Upper lobe of left lung (tissue), 6 donors: ENCODE measurements around the gene TRPV3. TPM values are rescaled to one million over a fixed set of nuclear protein-coding genes. Genes with fewer than 3 reads are reported as not detected.

Experiments
- ATAC-seq, 2 donors: fragments of 200-7000 bp; cut with Tn5 transposase; one replicate each; pipeline ENCODE4 v1.9.1; 2022; ENCODE audit warnings: mild to moderate bottlenecking in 2 of 2, moderate library complexity in 2 of 2; ENCODE audit not compliant: low FRiP score in 2 of 2
- DNase-seq, 2 donors: peaks; one replicate each; pipeline ENCODE4 v3.0.0-alpha.2; 2019 to 2020
- H3K27ac ChIP-seq, 4 donors: fragments of 200-600 bp; sonication (generic); one replicate each; pipeline ENCODE4 v1.5.1; 2016 to 2019
- H3K27me3 ChIP-seq, 4 donors: fragments of 200-600 bp; sonication (generic); one replicate each; pipeline ENCODE4 v1.5.1; 2017 to 2019
- H3K36me3 ChIP-seq, 4 donors: fragments of 200-600 bp; sonication (generic); one replicate each; pipeline ENCODE4 v1.5.1; 2016 to 2019
- H3K4me1 ChIP-seq, 4 donors: fragments of 200-600 bp; sonication (generic); one replicate each; pipeline ENCODE4 v1.5.1; 2018 to 2019
- H3K4me3 ChIP-seq, 4 donors: fragments of 200-600 bp; sonication (generic); one replicate each; pipeline ENCODE4 v1.5.1; 2017 to 2019; ENCODE audit warnings: mild to moderate bottlenecking in 2 of 4, moderate library complexity in 1 of 4
- H3K9me3 ChIP-seq, 4 donors: fragments of 200-600 bp; sonication (generic); one replicate each; pipeline ENCODE4 v1.5.1; 2018 to 2019
- CTCF ChIP-seq, 6 experiments: fragments of 450-650 bp in 4 of 6; fragments of 200-600 bp in 2 of 6; sonication (generic) in 2 of 6; IDR thresholded peaks; one replicate each; pipeline ENCODE4 v1.5.1; 2016 to 2019; ENCODE audit warnings: antibody characterized with exemption in 6 of 6
- EP300 ChIP-seq, 4 donors: sonication (generic); formaldehyde crosslinking; IDR thresholded peaks; one replicate each; pipeline ENCODE4 v1.5.1; 2017; ENCODE audit warnings: antibody characterized with exemption in 4 of 4, control low read depth in 2 of 4
- POLR2A ChIP-seq, 4 donors: fragments of 450-650 bp; IDR thresholded peaks; one replicate each; pipeline ENCODE4 v1.5.1; 2016 to 2017; ENCODE audit warnings: antibody characterized with exemption in 4 of 4, mild to moderate bottlenecking in 2 of 4
- POLR2AphosphoS5 ChIP-seq, 2 donors: sonication (generic); formaldehyde crosslinking; IDR thresholded peaks; one replicate each; pipeline ENCODE4 v1.5.1; 2017; ENCODE audit warnings: antibody characterized with exemption in 2 of 2
- WGBS, 2 donors: methylation state at CpG; one replicate each; pipeline ENCODE4 v1.1.5; 2017 to 2018; 5-methylcytosine and 5-hydroxymethylcytosine counted together
- total RNA-seq, 6 donors: library from RNA; depleted of rRNA in 4 of 6; stranded (reverse); fragments of >200 nt in 4 of 6; gene quantifications; one replicate each; pipeline versions ENCODE4 v1.1.0 to v1.2.1, GENCODE V29; 2016 to 2021
- donor health status: DM: no; HTN: no; CAD: no; lungs with moderate emphysema.
- donor health status: DM: no; HTN: yes; CAD: no; lungs with severe emphysema.

The TRPV3 gene
- total RNA-seq, 6 donors from 2014 or later: under 0.01 to 0.84 (median 0.28) TPM

DNA sequence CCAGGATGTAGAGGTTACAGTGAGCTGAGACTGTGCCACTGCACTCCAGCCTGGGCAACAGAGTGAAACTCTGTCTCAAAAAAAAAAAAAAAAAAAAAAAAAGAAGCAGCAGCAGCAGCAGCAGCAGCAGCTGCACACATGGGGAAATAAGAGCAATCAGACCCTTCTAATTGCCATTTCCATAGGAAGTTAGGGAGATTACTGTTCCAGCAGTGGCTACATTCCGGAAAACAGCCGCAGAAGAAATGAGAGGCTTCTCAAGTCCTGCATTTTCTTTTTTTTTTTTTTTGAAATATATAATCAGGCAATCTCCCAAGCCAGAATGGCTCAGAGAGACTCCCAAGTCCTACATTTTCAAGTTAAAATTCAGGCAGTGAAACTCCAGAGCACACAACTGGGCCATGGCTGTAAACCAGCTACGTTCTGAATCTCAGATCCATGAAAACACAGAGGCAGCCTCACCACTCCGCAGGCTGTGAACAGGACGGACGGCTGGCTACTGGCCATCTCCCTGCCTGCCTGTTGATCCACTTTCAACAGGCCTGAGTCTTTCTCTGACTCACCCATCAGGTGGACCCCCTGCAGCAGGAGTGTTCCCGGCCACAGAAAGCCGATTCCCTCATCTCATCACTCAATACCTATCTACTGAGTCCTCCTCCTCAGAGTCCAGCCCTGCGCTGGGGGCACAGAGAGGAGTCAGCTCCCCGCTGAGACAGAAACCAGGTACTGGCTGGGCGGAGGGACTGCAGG, 36.6 kb upstream of the TRPV3 start:
- DNase-seq (no peak), ATAC-seq (no peak)
- H3K4me1 ChIP-seq: no peaks in the 10 kb centered on the region
- peaks cover 0 to 27% (median 16%) of the 10 kb centered on the region in 4 donors for H3K36me3 ChIP-seq
- no peak overlapping the region for H3K4me3 ChIP-seq
- H3K9me3 ChIP-seq: no peaks in the 10 kb centered on the region
- TF ChIP-seq POLR2AphosphoS5 (IDR thresholded peaks at IDR 0.05): no peak
- no peak for TF ChIP-seq CTCF (IDR thresholded peaks at IDR 0.05)
- no peak for TF ChIP-seq POLR2A (IDR thresholded peaks at IDR 0.05)
- TF ChIP-seq EP300 (IDR thresholded peaks at IDR 0.05): no peak
- H3K27me3 ChIP-seq: no peaks in the 10 kb centered on the region
- WGBS, 2 donors: 79 to 86% methylated on average over 11 of the region's 11 CpGs
- no peak overlapping the region for H3K27ac ChIP-seq

- Histone ChIP-seq H3K4me1 (no peaks in the 10 kb centered on the region), H3K27me3 (no peaks in the 10 kb centered on the region), H3K27ac (no peak overlapping the region), H3K36me3 (peaks cover 0 to 33% (median 18%) of the 10 kb centered on the region in 4 donors), H3K4me3 (no peak overlapping the region), H3K9me3 (no peaks in the 10 kb centered on the region)
- DNase-seq (no peak), ATAC-seq (no peak)
- 95 to 96% methylated on average over 5 of the region's 5 CpGs for WGBS, 2 donors
- TF ChIP-seq EP300 (IDR thresholded peaks at IDR 0.05) (no peak), POLR2A (IDR thresholded peaks at IDR 0.05) (no peak), POLR2AphosphoS5 (IDR thresholded peaks at IDR 0.05) (no peak), CTCF (IDR thresholded peaks at IDR 0.05) (no peak)
Observed at GRCh38 chr17:3593384-3593783, 35.8 kb upstream of the TRPV3 start.

GRCh38 chr17:3592216-3592860, 34.7 kb upstream of the TRPV3 start:
- Histone ChIP-seq H3K27me3 (no peaks in the 10 kb centered on the region), H3K36me3 (peaks cover 0 to 44% (median 21%) of the 10 kb centered on the region in 4 donors), H3K9me3 (no peaks in the 10 kb centered on the region), H3K4me3 (no peak overlapping the region), H3K27ac (no peak overlapping the region), H3K4me1 (no peaks in the 10 kb centered on the region)
- ATAC-seq (no peak), DNase-seq (no peak)
- TF ChIP-seq POLR2AphosphoS5 (IDR thresholded peaks at IDR 0.05) (no peak), EP300 (IDR thresholded peaks at IDR 0.05) (no peak), POLR2A (IDR thresholded peaks at IDR 0.05) (no peak), CTCF (IDR thresholded peaks at IDR 0.05) (no peak)
- WGBS, 2 donors: 91 to 96% methylated on average over 11 to 14 of the region's 15 CpGs

DNA sequence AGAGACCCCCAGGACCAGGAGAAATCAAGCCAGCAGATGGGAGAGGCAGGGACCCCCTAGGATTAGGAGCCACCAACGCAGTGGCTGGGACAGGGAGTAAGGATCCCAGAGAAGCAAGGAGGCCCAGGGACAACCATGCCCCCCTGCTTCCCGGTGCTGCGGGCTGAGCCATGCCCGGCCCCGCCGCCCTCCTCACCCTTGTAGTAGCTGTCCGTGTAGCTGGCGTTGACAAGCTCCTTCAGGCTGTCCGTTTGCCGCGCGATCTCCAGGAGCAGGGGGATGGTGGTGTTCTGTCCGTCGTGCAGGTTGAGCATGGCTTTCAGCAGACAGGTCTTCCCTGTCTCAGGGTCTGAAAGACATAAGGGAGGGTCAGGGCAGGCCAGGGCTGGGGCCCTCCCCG, 33.2 kb upstream of the TRPV3 start:
- Histone ChIP-seq H3K4me1 (no peaks in the 10 kb centered on the region), H3K27me3 (no peaks in the 10 kb centered on the region), H3K4me3 (no peak overlapping the region), H3K36me3 (peaks cover 0 to 58% (median 28%) of the 10 kb centered on the region in 4 donors), H3K27ac (no peak overlapping the region), H3K9me3 (no peaks in the 10 kb centered on the region)
- TF ChIP-seq POLR2A (IDR thresholded peaks at IDR 0.05) (no peak), CTCF (IDR thresholded peaks at IDR 0.05) (no peak), EP300 (IDR thresholded peaks at IDR 0.05) (no peak), POLR2AphosphoS5 (IDR thresholded peaks at IDR 0.05) (no peak)
- 76 to 100% methylated on average over 3 to 8 of the region's 15 CpGs for WGBS, 2 donors
- no peak for ATAC-seq
- peak in 1 of 2 donors; percentile 64 for DNase-seq
